Breast epithelium (tissue), 3 donors: ENCODE results near the gene ADAMTS3.

Experiments
- POLR2A ChIP-seq: fragments of 450-650 bp; IDR thresholded peaks from one replicate; pipeline ENCODE4 v1.6.1; 2016; ENCODE audit warnings: antibody characterized with exemption, mild to moderate bottlenecking, moderate library complexity
- TF ChIP-seq, protein P1 (sequence below), 3 donors: fragments of 450-650 bp; IDR thresholded peaks; one replicate each; pipeline ENCODE4 v1.5.1; 2016 to 2017; ENCODE audit warnings: antibody characterized with exemption in 3 of 3, mild to moderate bottlenecking in 3 of 3, moderate library complexity in 3 of 3

DNA sequence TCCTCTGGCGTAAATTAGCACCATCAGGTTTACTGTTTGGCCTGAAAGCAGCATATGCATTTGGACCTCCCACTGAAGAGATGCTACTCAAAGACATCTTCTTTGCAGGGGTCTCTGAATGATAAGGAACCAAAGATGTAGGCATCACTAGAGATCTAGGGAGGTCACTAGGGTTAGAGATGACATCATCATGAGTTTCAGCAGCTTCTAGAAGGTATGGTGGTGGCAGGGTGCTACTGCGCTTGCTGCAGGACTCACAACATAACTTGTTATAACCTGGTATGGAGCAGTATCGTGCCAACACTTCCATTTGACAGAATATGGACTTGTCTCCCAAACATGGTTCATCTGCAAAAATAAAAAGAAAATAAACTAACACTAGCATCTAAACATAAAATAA is 285.7 kb downstream of the ADAMTS3 start:
- TF ChIP-seq POLR2A, result no peak
- TF ChIP-seq, protein P1, sequence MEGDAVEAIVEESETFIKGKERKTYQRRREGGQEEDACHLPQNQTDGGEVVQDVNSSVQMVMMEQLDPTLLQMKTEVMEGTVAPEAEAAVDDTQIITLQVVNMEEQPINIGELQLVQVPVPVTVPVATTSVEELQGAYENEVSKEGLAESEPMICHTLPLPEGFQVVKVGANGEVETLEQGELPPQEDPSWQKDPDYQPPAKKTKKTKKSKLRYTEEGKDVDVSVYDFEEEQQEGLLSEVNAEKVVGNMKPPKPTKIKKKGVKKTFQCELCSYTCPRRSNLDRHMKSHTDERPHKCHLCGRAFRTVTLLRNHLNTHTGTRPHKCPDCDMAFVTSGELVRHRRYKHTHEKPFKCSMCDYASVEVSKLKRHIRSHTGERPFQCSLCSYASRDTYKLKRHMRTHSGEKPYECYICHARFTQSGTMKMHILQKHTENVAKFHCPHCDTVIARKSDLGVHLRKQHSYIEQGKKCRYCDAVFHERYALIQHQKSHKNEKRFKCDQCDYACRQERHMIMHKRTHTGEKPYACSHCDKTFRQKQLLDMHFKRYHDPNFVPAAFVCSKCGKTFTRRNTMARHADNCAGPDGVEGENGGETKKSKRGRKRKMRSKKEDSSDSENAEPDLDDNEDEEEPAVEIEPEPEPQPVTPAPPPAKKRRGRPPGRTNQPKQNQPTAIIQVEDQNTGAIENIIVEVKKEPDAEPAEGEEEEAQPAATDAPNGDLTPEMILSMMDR (IDR thresholded peaks at IDR 0.05), result no peak
